ENCODE data around the gene ABCA3.

ABCA3 gene

DNA sequence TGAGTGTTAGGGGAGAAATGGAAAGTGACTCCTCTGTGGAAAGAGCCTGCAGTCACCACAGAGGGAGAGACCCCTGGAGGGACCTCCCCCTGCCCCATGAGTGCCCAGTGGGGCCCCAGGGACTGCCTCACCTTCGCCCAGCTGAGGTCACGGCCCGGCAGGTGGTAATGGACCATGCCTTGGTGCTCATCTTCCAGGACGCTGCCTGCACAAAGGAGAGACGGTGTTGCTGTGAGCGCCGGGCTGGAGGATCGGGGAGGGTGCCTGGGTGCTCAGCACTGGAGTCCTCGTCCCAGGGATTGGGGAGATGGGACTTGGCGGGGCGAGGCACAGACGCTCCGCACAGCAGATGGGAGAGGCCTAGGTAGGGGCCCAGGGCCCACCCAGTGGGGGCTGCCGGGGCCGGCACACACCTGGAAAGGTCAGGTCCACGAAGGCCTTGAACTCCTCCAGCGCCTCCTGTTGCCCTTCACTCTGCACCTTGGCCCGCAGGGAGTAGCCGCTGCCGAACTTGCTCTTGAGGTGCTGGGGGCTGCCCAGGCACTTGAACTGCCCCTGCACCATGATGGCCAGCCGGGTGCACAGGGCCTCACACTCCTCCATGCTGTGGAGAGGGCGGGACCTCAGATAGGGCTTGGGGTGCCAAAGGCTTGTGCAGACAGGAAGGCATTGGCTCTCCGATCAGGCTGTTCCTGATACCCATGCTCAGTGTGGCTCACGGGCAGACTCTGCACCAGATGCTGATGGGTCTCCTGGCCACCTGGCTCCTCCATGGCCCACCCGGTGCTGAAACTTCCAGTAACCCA, 62.9 kb downstream of the ABCA3 start:
- CTCF ChIA-PET = no interaction called here
- TF ChIP-seq, protein P1, sequence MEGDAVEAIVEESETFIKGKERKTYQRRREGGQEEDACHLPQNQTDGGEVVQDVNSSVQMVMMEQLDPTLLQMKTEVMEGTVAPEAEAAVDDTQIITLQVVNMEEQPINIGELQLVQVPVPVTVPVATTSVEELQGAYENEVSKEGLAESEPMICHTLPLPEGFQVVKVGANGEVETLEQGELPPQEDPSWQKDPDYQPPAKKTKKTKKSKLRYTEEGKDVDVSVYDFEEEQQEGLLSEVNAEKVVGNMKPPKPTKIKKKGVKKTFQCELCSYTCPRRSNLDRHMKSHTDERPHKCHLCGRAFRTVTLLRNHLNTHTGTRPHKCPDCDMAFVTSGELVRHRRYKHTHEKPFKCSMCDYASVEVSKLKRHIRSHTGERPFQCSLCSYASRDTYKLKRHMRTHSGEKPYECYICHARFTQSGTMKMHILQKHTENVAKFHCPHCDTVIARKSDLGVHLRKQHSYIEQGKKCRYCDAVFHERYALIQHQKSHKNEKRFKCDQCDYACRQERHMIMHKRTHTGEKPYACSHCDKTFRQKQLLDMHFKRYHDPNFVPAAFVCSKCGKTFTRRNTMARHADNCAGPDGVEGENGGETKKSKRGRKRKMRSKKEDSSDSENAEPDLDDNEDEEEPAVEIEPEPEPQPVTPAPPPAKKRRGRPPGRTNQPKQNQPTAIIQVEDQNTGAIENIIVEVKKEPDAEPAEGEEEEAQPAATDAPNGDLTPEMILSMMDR (IDR thresholded peaks at IDR 0.05; ENCODE audit: insufficient read depth, low read length, missing control alignments) = no peak
- no peak overlapping the region for H3K4me3 ChIP-seq (ENCODE audit: low read depth, low read length)
- POLR2A ChIA-PET = no interaction called here
- no peak for DNase-seq (ENCODE audit: low read depth, low spot score)

DNA sequence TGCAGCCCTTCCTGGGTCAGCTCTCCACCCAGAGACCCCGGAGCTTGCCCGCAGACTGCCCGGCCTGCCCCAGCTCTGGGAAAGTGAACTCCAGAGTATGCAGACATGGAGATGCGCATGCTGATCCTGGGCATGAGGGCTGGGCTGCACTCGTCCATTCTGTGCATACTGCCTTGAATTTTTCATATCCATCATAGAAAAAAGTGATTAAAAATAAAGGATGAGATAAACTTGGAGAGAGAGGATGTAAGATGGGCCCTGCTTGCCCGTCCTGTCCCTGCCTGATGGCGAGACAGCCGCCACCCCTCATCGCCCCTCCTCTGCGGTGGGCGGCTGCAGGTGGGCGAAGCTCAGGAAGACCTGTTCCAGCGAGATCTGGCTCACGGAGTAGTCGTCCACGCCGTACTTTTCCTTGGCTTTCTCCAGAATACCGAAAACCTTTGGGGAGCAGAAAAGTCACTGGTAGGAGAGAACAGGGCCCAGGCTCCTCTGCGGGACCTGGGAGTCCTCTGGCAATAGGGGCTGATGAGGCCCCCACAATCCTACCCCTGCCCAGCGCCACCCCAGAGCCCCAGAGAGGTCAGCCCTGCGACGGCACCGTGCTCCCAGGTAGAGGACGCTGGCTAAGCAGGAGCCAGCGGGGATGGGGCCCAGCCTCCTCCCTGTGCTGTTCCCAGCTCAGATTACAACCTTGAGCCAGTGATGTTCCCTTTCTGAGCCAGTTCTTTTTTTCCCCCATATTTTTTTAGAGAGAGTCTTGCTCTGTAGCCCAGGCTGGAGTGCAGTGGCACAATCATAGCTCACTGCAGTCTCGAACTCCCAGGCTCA, 63.9 kb downstream of the ABCA3 start:
- POLR2A ChIA-PET = interaction anchor here (0.6 kb wide), 1 partner anchor 221 kb away, joined by 3 read pairs; no protein-coding TSS in a partner anchor

GRCh38 chr16:2275476-2276367, 64.8 kb downstream of the ABCA3 start:
- ChIA-PET POLR2A (interaction anchor here (0.6 kb wide), 1 partner anchor 222 kb away, joined by 3 read pairs; no protein-coding TSS in a partner anchor), CTCF (interaction anchor here (0.6 to 1.0 kb wide), 2 partner anchors 64 to 223 kb away, joined by 3 read pairs; partner anchors contain the start of gene ABCA3)
- TF ChIP-seq, protein P1 (IDR thresholded peaks at IDR 0.05; ENCODE audit: insufficient read depth, low read length, missing control alignments) = no peak
- H3K4me3 ChIP-seq (ENCODE audit: low read depth, low read length) = no peak overlapping the region
- no peak for DNase-seq (ENCODE audit: low read depth, low spot score)

More for the DNA sequence above, 63.9 kb downstream of the ABCA3 start:
- CTCF ChIA-PET = interaction anchor here (0.6 kb wide), 1 partner anchor 222 kb away, joined by 3 read pairs; no protein-coding TSS in a partner anchor
- no peak overlapping the region for H3K4me3 ChIP-seq (ENCODE audit: low read depth, low read length)
- TF ChIP-seq, protein P1 (IDR thresholded peaks at IDR 0.05; ENCODE audit: insufficient read depth, low read length, missing control alignments) = no peak
- no peak for DNase-seq (ENCODE audit: low read depth, low spot score)

- TF ChIP-seq, protein P1 (IDR thresholded peaks at IDR 0.05; ENCODE audit: insufficient read depth, low read length, missing control alignments) = no peak
- H3K4me3 ChIP-seq (ENCODE audit: low read depth, low read length) = no peak overlapping the region
- no peak for DNase-seq (ENCODE audit: low read depth, low spot score)
- ChIA-PET POLR2A (interaction anchor here (0.7 kb wide), 1 partner anchor 11 kb away, joined by 3 read pairs; no protein-coding TSS in a partner anchor), CTCF (no interaction called here)
Observed at GRCh38 chr16:2273931-2274330, 66.6 kb downstream of the ABCA3 start.

DNA sequence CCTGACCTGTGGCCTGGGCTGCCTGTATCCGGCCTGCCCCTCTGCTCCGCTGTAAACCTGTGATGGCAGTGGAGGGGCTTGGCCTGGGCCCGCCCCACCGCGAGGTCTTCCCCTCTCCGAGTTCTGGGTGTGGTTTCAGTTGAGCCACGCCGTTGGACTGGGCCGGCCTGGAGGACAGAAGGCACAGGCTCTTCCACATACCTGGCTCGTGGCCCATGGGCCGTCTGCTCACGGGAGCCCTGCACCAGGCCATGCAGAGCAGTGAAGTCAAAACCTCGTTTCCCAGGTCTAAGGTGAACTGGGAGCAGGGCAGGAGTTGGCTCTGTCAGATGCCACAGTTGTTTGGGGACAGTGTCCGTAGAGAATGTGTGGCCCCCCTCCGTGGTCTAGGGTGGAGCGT, 67.0 kb downstream of the ABCA3 start:
- CTCF ChIA-PET = no interaction called here
- DNase-seq (ENCODE audit: low read depth, low spot score) = no peak
- TF ChIP-seq, protein P1 (IDR thresholded peaks at IDR 0.05; ENCODE audit: insufficient read depth, low read length, missing control alignments) = no peak
- POLR2A ChIA-PET = no interaction called here
- H3K4me3 ChIP-seq (ENCODE audit: low read depth, low read length) = no peak overlapping the region
